ENCODE data around the gene GXYLT2.
"Not testable (repeated sequence)": the region's sequence is repeated elsewhere in the genome, so short reads cannot be mapped to it uniquely, and the experiment has no call there.

Gene GXYLT2

DNA sequence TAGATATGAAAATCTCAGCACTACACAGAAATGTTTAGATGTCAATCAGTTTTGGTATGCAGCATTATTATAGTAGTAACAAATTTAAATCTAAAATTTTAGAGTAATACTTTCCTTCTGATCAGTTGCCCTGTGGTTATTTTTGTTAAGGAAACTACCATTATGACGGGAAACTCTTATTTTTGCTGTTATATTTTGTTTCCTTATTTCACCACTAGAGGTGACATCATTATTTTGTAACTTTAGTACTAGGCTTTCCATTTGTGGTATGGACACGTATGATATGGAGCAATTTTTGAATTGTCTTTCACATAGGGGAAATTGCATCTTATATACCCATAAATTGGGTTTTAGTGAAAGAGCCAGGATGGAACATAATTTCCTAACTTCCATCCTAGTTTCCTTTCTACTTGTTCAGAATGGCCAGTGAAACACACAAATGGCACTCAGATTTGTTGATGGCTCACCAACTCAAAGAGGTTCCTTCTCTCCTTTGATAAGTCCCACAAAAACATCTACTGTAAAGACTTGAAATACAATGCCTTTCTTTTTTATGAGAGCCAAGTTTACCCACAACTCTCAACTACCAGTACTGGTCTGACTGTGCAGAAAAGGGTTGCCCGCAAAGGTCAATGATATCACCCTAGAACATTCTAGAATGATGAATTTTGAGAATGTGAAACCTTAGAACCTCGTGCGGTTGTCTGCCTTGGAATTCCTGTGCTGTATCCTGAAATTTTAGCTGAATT is 89.4 kb downstream of the GXYLT2 start:
- no peak for DNase-seq

DNA sequence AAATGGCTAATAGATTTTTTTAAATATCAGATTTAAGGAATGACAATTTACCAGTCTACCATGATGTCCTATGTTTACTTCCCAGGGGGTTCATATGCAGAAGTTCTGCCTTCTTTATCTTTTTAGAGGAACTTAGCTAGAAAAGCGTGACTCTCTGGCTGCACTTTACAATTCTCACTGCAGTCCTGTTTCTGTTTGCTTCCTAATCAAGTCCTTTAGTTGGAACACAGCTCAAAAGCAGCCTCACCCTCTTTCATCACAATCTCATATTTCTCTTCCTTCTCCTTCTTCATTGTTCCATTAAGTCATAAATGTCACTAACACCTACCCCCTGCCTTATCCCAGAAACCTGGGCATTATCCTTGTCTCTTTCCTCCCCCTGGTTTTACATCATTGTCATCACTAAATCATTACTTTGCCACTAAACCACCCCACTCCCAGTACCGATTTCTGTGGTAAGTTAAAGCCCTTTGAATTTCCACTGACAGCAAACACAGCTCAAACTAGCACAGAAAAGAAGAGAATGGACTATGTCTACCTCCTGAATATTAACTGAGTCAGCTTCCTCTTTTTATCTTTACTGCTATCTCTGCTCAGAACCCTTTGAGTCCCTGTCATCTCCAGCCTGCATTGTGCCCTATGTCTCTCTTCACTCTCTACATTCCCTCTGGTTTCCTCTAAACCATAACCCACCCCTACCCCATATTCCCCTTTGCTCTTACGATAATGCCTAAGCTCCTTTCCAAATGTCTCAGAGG is 94.9 kb downstream of the GXYLT2 start:
- no peak for DNase-seq

DNA sequence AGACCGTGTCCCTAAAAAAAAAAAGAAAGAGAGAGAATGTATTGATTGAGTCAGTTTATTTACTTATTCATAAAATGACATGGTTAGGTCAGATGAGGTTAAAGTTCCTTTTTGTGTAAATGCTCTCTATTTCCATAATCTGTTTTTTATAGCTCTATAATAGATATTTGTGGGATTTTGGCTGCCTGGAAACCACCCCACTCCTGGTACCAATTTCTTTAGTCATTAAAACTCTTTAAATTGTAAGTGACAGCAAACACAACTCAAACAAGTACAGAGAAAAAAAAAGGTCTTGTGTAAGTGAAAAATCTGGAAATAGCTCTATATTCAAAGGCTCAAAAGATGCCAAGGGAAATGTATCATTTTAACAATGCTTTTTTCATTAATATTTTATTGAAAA is 97.7 kb downstream of the GXYLT2 start:
- no peak for DNase-seq

DNA sequence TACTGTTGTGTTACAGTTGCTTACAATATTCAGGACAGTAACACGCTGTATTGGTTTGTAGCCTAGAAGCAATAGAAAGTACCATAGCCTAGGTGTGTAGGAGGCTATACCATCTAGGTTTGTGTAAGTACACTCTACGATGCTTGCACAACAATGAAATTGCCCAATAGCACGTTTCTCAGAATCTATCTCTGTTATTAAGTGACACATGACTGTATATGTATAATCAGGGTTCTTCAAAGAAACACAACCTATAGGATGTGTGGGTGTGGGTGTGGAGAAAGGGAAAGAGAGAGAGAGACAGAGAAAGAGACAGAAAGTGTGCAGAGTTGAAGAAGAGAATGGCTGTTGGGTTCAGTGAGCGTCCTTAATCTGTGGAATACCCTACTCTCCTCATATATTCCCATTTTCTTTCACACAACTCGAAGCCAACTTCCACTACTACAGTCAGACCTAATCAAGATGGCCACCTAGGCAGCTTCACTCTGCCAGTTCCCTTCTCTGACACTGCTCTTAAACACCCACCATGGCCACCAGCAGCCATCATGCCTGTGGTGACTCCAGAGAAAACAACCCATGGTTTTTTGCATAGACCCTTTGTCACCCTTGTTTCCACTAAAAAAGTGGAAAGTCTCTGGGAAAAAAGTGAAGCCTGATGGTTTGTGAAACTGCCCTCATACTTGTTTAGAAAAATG is 103.0 kb downstream of the GXYLT2 start:
- DNase-seq = no peak

DNA sequence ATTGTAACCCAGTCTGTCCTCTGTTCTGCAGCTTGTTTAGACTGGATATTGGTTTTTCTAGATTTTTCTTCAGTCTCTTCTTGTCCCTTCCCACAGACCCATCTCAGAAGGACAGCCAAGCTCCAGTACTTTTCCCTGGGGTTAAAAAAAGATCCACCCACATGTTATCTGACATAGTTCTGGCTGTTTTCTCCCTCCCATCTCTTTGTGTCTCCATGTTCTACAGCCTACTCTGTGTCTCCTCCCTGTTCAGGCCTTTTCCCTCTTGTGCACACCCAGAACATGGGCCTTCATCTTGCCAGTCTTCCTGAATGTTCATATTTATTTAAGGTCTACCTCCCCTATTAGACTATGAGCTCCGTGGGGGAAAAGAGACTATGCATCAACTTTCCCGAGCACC is 103.7 kb downstream of the GXYLT2 start:
- no peak for DNase-seq

DNA sequence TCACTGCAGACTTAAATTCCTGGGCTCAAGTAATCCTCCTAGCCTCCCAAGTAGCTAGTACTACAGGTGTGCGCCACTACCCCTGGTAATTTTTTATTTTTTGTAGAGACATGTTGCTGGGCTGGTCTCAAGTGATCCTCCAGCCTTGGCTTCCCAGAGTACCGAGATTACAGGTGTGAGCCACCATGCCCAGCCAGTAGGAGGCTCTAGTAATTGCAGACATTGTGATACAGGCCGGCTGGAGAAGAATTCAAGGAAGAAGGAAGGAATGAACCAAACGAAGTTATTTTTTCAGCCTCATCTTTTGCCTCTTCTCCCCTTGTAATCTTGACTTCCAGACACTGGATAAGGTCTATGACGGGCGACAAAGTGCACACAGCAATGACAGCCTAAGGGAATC is 105.5 kb downstream of the GXYLT2 start:
- DNase-seq = no peak

DNA sequence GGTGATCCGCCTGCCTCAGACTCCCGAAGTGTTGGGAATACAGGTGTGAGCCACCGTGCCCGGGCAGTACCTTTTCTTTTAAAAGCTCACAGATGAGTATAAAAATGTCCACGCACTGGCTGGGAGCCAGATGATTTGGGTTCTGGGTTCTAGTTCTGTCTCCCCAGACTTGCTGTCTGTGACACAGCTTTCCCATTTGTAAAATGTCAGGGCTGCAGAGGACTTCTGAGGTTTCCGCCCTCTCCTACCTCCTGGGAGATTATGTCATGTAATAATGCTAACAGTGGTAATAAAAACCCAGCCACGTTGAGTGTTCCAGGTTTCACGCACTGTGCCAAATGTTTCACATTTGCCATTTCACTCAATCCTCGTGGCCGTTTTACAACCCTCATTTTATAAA is 107.5 kb downstream of the GXYLT2 start:
- no peak for DNase-seq

DNA sequence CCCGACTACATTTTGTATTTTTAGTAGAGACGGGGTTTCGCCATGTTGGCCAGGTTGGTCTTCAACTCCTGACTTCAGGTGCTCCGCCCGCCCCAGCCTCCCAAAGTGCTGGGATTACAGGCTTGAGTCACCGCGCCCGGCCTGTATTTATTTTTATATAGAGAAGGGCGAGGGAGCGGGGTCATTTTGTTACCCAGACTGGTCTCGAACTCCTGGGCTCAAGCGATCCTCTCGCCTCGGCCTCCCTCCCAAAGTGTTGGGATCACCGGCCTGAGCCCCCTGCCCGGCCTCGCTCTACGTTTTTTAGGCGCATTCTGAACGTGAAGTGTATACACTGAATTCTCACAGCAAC is 108.3 kb downstream of the GXYLT2 start:
- DNase-seq = peak; percentile 7

DNA sequence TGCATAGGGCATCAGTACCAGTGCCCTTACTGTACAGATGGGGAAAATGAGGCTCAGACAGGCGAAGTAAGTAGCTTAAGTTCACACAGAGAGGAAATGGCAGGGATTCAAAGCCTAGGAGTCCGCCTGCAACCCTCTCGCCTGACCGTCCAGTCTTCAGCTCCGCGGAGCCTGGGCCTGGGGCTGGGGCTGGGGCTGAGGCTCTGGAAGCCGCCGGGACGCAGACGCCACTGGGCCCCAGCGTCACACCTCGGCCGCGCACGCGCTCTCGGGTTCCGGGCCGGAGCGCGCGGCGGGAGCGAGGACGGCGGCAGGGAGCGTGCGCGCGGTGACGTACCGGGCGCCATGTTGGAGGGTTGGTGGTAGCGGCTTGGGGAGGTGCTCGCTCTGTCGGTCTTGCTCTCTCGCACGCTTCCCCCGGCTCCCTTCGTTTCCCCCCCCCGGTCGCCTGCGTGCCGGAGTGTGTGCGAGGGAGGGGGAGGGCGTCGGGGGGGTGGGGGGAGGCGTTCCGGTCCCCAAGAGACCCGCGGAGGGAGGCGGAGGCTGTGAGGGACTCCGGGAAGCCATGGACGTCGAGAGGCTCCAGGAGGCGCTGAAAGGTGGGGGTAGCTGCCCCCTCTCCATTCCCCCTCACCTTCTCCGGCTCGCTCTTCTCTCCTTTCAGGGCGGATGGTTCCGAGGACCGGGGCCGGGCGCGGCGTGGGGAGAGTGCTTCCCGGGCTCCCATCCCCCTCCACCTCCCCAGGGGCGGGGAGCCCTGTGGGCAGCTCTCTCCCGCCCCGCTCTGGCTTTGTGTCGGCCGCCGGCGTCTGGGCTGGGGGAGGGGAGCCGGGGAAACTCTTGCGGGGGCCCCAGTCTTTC is 108.9 kb downstream of the GXYLT2 start, which contains the start of gene PPP4R2:
Gene PPP4R2 (plus strand): TSS at position 339 of the 861 bp plus-strand sequence. CDS start 227 bp downstream, at position 566.
- peak; percentile 92 for DNase-seq

DNA sequence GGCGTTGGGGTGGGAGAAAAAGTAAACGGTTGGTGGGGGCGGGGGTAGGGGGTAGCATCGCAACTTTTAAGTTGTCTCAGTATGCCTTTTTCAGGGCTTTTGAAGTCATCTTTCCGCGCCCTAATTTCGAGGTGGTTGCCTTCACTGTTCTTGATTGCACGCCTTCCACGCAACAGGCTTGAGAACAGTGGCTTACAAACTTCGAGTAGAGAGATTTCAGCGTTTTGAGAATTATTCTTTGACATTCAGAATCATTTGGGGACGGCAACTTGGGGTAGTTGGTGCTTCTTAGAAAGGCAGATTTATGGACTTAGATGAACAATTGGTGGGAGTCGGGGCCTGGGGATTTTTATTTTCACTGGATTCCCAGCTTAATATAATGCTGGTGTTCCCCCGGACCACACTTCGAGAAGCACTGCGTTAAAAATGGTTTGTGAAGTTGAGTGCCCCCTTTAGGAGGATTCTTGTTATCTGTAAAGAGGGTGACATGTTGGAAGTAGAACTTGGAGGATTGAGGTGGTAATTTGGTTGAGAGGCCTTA is 109.6 kb downstream of the GXYLT2 start:
- DNase-seq = no peak

DNA sequence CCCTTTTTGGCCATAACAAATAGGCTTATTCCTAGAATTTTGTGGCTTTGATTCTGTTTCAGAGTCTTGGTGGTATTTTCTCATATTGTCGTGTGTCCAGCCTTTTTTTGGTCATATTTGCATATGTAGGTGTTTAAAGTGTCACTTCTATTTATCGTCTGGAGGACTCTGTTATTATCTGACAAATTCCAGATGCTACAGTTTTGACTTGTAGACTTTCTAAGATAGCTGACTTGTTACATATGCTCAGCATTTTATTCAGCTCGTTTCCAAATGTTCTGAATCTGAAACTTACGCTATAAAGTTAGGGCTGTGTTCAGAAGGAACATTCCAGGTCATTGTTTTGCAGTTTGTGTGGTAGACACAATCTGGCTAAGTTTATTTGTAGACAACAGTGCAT is 110.6 kb downstream of the GXYLT2 start:
- no peak for DNase-seq

DNA sequence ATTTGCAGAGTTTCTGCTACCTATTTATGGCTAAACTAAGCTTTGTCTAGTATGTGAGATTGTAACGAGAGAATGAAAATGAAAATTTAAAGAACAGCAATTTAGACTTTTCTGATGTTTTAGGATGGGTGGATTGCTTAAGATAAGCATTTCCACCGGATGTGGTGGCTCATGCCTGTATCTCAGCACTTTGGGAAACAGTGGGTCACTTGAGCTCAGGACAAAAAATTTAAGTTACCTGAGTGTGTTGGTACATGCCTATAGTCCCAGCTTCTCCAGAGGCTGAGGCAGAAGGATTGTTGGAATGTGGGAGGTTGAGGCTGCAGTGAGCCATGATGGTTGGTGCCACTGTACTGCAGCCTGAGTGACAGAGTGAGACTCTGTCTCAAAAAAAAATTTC is 112.1 kb downstream of the GXYLT2 start:
- no peak for DNase-seq

DNA sequence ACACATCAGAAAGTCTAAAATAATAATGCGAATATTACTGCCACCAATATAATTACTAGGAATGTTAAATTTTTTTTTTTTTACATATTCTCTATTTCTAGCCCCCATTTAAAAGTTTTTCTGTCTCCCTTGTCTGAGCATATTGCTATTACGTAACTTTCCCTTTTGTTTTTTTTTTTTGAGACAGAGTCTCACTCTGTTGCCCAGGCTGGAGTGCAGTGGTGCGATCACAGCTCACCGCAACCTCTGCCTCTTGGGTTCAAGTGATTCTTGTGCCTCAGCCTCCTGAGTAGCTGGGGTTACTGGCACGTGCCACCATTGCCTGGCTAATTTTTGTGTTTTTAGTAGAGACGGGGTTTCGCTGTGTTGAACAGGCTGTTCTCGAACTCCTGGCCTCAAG is 115.2 kb downstream of the GXYLT2 start:
- DNase-seq = not testable (repeated sequence)

DNA sequence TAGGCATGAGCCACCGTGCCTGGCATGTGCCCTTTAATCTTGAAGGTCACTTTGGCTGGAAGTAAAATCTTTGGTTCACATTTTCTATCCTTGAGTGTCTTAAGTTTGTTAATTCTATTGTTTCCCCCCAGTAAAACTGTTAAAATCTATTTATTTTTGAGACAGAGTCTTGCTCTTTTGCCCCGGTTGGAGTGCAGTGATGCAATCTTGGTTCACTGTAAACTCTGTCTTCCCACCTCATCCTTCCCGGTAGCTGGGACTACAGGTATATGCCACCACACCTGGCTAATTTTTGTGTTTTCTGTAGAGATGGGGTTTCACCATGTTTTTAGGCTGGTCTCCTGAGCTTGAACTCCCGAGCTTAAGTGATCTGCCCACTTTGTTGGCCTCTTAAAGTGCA is 116.5 kb downstream of the GXYLT2 start:
- no peak for DNase-seq

DNA sequence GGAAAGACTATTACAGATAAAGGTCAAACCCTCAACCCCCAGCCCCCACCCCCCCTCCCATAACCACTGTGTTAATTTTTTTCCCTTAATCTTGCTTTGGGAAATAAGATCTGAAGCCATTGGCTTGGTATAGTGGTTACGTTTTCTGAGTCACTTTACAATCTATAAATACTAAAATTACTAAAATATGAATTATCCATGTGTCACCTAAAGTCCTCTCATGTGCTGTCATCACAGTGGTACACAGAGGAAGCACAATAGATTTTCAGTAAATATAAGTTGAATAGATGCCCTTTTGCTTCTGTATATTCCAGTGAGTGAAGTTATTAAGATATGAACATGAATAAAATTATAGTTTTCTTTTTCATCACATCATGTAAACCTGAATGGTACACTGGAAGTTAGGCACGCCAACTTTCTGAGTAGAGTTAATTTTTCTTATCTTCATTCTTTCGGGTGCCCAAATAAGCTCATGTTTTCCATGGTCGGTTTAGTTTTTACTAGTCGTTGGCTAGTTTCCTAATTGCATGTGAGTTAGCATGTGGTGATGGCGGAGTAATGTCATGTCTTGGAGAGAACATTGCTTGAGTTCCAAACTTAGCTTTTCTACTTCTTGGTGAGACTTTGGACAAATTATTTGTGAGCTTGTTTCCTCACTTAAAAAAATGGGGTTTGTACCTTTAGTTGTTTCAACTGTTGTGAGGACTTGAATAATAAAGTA is 120.3 kb downstream of the GXYLT2 start:
- no peak for DNase-seq

DNA sequence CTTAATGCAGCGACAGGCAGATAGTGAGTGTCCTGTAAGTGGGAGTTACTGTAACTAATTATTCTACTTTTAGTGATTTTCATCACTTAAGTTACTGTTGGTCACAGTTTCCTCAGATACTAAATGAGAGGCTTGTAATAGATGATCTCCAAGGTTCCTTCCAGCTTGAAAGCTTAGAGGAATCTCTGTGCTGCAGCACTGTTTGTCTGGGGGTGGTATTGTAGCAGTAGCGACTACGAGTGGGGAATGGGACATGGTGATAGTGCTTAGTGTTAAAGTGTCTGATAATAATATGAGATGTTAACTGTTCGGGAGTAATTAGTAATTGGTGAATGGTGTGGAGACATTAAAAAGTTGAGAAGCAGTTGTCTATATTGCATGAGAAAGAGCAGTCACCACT is 121.2 kb downstream of the GXYLT2 start:
- DNase-seq = no peak

DNA sequence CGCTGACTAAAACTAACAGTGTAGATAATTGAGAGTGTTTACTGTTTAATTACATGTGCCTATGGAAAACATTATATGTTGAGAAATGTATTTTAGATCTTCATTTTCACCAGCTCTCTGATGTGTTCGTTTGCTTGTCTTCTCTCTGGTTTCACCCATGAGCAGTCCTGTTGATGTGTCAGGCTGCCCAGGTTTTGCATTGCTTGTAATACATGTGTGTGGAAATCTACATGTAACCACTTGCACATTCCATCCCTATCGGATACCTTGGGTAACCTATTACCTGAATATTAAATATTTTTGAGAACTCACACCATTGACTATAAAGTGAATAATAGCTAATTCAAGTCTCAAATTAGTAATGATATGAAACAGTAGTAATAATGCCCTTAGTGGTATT is 121.9 kb downstream of the GXYLT2 start:
- DNase-seq = no peak

DNA sequence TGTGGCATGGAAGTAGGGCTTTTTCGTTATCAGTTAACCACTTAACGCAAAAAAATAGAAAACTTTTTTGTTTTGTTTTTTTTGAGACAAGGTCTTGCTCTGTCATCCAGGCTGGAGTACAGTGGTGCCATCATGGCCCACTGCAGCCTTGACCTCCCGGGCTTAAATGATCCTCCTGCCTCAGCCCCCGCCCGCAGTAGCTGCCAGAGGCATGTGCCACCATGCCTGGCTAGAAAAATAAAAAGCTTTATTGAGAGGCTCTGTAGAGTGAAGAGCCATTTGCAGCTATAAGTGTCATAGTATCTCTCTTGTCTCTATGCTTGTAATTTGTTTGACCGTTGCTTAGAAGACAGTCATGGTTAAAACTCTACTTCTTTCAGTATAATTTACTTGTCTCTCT is 122.3 kb downstream of the GXYLT2 start:
- no peak for DNase-seq

DNA sequence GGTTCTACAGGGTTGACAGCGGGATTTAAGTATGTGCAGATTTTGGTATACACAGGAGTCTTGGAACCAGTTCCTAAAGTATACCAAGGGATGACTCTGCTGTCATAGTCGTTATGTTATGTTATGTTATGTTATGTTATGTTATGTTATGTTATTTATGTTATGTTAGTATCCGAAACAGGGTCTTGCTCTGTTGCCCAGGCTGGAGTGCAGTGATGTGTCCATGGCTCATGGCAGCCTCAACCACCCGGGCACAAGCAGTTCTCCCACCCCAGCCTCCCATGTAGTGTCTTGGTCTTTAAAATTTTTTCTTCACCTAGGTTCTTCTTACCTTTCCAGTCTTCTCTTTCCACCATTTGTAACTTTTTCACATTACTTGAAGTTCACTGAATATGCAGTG is 130.5 kb downstream of the GXYLT2 start:
- DNase-seq = no peak

DNA sequence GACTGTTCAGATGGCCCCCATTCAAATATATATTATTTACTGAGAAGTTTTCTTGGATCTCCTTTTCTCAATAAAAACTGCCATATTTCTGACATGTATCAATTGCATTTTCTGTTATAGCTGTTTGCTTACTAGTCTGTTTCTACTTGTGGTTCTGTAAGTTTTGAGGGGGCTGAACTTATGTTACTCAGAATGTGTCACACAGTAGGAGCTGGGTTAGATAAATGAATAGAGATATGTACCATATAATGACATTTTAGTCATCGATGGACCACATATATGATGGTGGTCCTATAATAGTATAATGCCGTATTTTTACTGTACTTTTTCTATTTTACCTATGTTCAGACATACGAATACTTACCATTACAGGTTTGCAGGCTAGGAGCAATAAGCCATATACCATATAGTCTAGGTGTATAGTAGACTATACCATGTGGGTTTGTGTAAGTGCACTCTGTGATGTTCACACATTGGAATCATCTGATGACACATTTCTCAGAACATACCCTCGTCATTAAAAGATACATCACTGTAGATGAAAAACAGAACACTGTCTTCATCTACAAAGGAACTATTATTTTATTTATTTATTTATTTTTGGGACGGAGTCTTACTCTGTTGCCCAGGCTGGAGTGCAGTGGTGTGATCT is 131.1 kb downstream of the GXYLT2 start:
- DNase-seq = no peak

DNA sequence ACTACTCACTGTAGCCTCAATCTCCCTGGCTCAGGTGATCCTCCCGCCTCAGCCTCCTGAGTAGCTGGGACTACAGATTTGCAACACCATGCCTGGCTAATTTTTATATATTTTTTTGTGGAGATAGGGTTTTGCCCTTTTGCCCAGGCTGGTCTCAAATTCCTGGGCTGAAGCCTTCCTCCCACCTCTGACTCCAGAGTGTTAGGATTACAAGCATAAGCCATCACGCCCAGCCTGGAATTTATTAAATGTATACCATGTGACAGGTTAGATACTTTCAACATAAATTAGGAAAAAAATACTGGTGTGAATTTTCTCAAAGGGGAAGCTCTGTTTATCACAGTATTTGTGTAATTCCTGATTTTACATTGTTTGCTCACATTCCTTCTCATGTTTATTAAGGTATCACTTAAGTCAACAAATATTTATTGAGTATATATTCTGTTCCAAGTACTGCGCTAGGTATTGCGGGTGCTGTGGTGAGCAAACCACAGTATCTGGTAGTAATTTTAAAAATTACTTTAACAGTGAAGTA is 133.5 kb downstream of the GXYLT2 start:
- DNase-seq = no peak

Data from stimulated activated CD4-positive, alpha-beta T cell treated with anti-CD3 and anti-CD28 coated beads, Interleukin-4, amount 100 ng/mL, for 1 hour (primary cell).